ENCODE measurements around the gene ADAM30.

Gene ADAM30

GRCh38 chr1:119906927-119907652, 10.8 kb upstream of the ADAM30 start:
- no peak for DNase-seq

- DNase-seq = no peak
Observed at GRCh38 chr1:119903443-119903835, 7.1 kb upstream of the ADAM30 start.

GRCh38 chr1:119902775-119903442, 6.6 kb upstream of the ADAM30 start:
- DNase-seq = no peak

- no peak for DNase-seq
Observed at GRCh38 chr1:119898981-119899720, 2.8 kb upstream of the ADAM30 start.

GRCh38 chr1:119898530-119898929, 2.2 kb upstream of the ADAM30 start:
- DNase-seq = no peak

GRCh38 chr1:119895102-119895501, 1.2 kb downstream of the ADAM30 start:
- DNase-seq = no peak

- no peak for DNase-seq
Observed at GRCh38 chr1:119893827-119894700, 2.3 kb downstream of the ADAM30 start.

- DNase-seq = no peak
Observed at GRCh38 chr1:119893238-119893791, 3.0 kb downstream of the ADAM30 start.

GRCh38 chr1:119891386-119891785, 4.9 kb downstream of the ADAM30 start:
- no peak for DNase-seq

GRCh38 chr1:119888476-119888875, 7.8 kb downstream of the ADAM30 start:
- no peak for DNase-seq

GRCh38 chr1:119887427-119887826, 8.9 kb downstream of the ADAM30 start:
- no peak for DNase-seq

- no peak for DNase-seq
Observed at GRCh38 chr1:119885903-119886783, 10.2 kb downstream of the ADAM30 start.

GRCh38 chr1:119884711-119885110, 11.6 kb downstream of the ADAM30 start:
- no peak for DNase-seq

GRCh38 chr1:119883826-119884225, 12.5 kb downstream of the ADAM30 start:
- no peak for DNase-seq

- no peak for DNase-seq
Observed at GRCh38 chr1:119882132-119883049, 13.9 kb downstream of the ADAM30 start.

GRCh38 chr1:119879510-119880434, 16.5 kb downstream of the ADAM30 start:
- DNase-seq = peak in 3 of 14 donors; percentile 16 to 33 (median 19)

- no peak for DNase-seq
Observed at GRCh38 chr1:119878171-119878570, 18.1 kb downstream of the ADAM30 start.

GRCh38 chr1:119874186-119874585, 22.1 kb downstream of the ADAM30 start:
- no peak for DNase-seq
